Measurements from ENCODE around the gene KLK14.

The KLK14 gene

GRCh38 chr19:51094696-51095279, 12.1 kb upstream of the KLK14 start:
- Histone ChIP-seq H3K36me3 (ENCODE audit: control insufficient read depth, insufficient read depth, low read length, severe bottlenecking) (peaks cover 8% of the 10 kb centered on the region), H3K4me1 (ENCODE audit: control insufficient read depth, insufficient read depth, low read length) (peaks cover 10% of the 10 kb centered on the region), H3K9ac (ENCODE audit: low read length) (no peak overlapping the region), H3K27me3 (replicated peaks; ENCODE audit: control insufficient read depth, insufficient read depth, low read length) (no peaks in the 10 kb centered on the region), H3K9me3 (ENCODE audit: control insufficient read depth, low read length) (no peaks in the 10 kb centered on the region), H3K4me3 (ENCODE audit: low read length) (no peak overlapping the region)
- DNase-seq (ENCODE audit: low read depth), result peak; percentile 51

- peaks cover 8% of the 10 kb centered on the region for H3K36me3 ChIP-seq (ENCODE audit: control insufficient read depth, insufficient read depth, low read length, severe bottlenecking)
- H3K4me3 ChIP-seq (ENCODE audit: low read length), result no peak overlapping the region
- no peak for DNase-seq (ENCODE audit: low read depth)
- H3K4me1 ChIP-seq (ENCODE audit: control insufficient read depth, insufficient read depth, low read length), result peaks cover 5% of the 10 kb centered on the region
- no peaks in the 10 kb centered on the region for H3K27me3 ChIP-seq (replicated peaks; ENCODE audit: control insufficient read depth, insufficient read depth, low read length)
- H3K9ac ChIP-seq (ENCODE audit: low read length), result no peak overlapping the region
- H3K9me3 ChIP-seq (ENCODE audit: control insufficient read depth, low read length), result no peaks in the 10 kb centered on the region
Measured at GRCh38 chr19:51093510-51094345, 11.0 kb upstream of the KLK14 start.

- peaks cover 5% of the 10 kb centered on the region for H3K36me3 ChIP-seq (ENCODE audit: control insufficient read depth, insufficient read depth, low read length, severe bottlenecking)
- no peaks in the 10 kb centered on the region for H3K9me3 ChIP-seq (ENCODE audit: control insufficient read depth, low read length)
- DNase-seq (ENCODE audit: low read depth), result no peak
- no peak overlapping the region for H3K4me3 ChIP-seq (ENCODE audit: low read length)
- H3K9ac ChIP-seq (ENCODE audit: low read length), result no peak overlapping the region
- no peaks in the 10 kb centered on the region for H3K27me3 ChIP-seq (replicated peaks; ENCODE audit: control insufficient read depth, insufficient read depth, low read length)
- H3K4me1 ChIP-seq (ENCODE audit: control insufficient read depth, insufficient read depth, low read length), result peaks cover 5% of the 10 kb centered on the region
Measured at GRCh38 chr19:51093101-51093500, 10.4 kb upstream of the KLK14 start.

GRCh38 chr19:51091895-51092873, 9.5 kb upstream of the KLK14 start:
- no peak for DNase-seq (ENCODE audit: low read depth)
- Histone ChIP-seq H3K36me3 (ENCODE audit: control insufficient read depth, insufficient read depth, low read length, severe bottlenecking) (no peaks in the 10 kb centered on the region), H3K4me1 (ENCODE audit: control insufficient read depth, insufficient read depth, low read length) (peaks cover 4% of the 10 kb centered on the region), H3K9ac (ENCODE audit: low read length) (no peak overlapping the region), H3K4me3 (ENCODE audit: low read length) (no peak overlapping the region), H3K9me3 (ENCODE audit: control insufficient read depth, low read length) (no peaks in the 10 kb centered on the region), H3K27me3 (replicated peaks; ENCODE audit: control insufficient read depth, insufficient read depth, low read length) (no peaks in the 10 kb centered on the region)

GRCh38 chr19:51091126-51091525, 8.4 kb upstream of the KLK14 start:
- no peaks in the 10 kb centered on the region for H3K27me3 ChIP-seq (replicated peaks; ENCODE audit: control insufficient read depth, insufficient read depth, low read length)
- H3K4me3 ChIP-seq (ENCODE audit: low read length), result no peak overlapping the region
- no peak overlapping the region for H3K9ac ChIP-seq (ENCODE audit: low read length)
- no peak for DNase-seq (ENCODE audit: low read depth)
- H3K4me1 ChIP-seq (ENCODE audit: control insufficient read depth, insufficient read depth, low read length), result peaks cover 3% of the 10 kb centered on the region
- no peaks in the 10 kb centered on the region for H3K9me3 ChIP-seq (ENCODE audit: control insufficient read depth, low read length)
- no peaks in the 10 kb centered on the region for H3K36me3 ChIP-seq (ENCODE audit: control insufficient read depth, insufficient read depth, low read length, severe bottlenecking)

GRCh38 chr19:51090471-51090870, 7.8 kb upstream of the KLK14 start:
- no peak for DNase-seq (ENCODE audit: low read depth)

GRCh38 chr19:51089786-51090185, 7.1 kb upstream of the KLK14 start:
- no peak for DNase-seq (ENCODE audit: low read depth)
- H3K4me1 ChIP-seq (ENCODE audit: control insufficient read depth, insufficient read depth, low read length), result peaks cover 3% of the 10 kb centered on the region
- no peaks in the 10 kb centered on the region for H3K36me3 ChIP-seq (ENCODE audit: control insufficient read depth, insufficient read depth, low read length, severe bottlenecking)
- no peaks in the 10 kb centered on the region for H3K27me3 ChIP-seq (replicated peaks; ENCODE audit: control insufficient read depth, insufficient read depth, low read length)
- no peak overlapping the region for H3K4me3 ChIP-seq (ENCODE audit: low read length)
- H3K9me3 ChIP-seq (ENCODE audit: control insufficient read depth, low read length), result no peaks in the 10 kb centered on the region
- H3K9ac ChIP-seq (ENCODE audit: low read length), result no peak overlapping the region

More at GRCh38 chr19:51090471-51090870, 7.8 kb upstream of the KLK14 start:
- Histone ChIP-seq H3K4me3 (ENCODE audit: low read length) (no peak overlapping the region), H3K4me1 (ENCODE audit: control insufficient read depth, insufficient read depth, low read length) (peaks cover 3% of the 10 kb centered on the region), H3K36me3 (ENCODE audit: control insufficient read depth, insufficient read depth, low read length, severe bottlenecking) (no peaks in the 10 kb centered on the region), H3K9ac (ENCODE audit: low read length) (no peak overlapping the region), H3K27me3 (replicated peaks; ENCODE audit: control insufficient read depth, insufficient read depth, low read length) (no peaks in the 10 kb centered on the region), H3K9me3 (ENCODE audit: control insufficient read depth, low read length) (no peaks in the 10 kb centered on the region)

- no peak for DNase-seq (ENCODE audit: low read depth)
- H3K9me3 ChIP-seq (ENCODE audit: control insufficient read depth, low read length), result no peaks in the 10 kb centered on the region
- no peaks in the 10 kb centered on the region for H3K36me3 ChIP-seq (ENCODE audit: control insufficient read depth, insufficient read depth, low read length, severe bottlenecking)
- peaks cover 26% of the 10 kb centered on the region for H3K27me3 ChIP-seq (replicated peaks; ENCODE audit: control insufficient read depth, insufficient read depth, low read length)
- H3K4me1 ChIP-seq (ENCODE audit: control insufficient read depth, insufficient read depth, low read length), result no peaks in the 10 kb centered on the region
- H3K4me3 ChIP-seq (ENCODE audit: low read length), result no peak overlapping the region
- H3K9ac ChIP-seq (ENCODE audit: low read length), result no peak overlapping the region
Measured at GRCh38 chr19:51086153-51086850, 3.6 kb upstream of the KLK14 start.

- Histone ChIP-seq H3K9me3 (ENCODE audit: control insufficient read depth, low read length) (no peaks in the 10 kb centered on the region), H3K4me1 (ENCODE audit: control insufficient read depth, insufficient read depth, low read length) (no peaks in the 10 kb centered on the region), H3K36me3 (ENCODE audit: control insufficient read depth, insufficient read depth, low read length, severe bottlenecking) (no peaks in the 10 kb centered on the region), H3K9ac (ENCODE audit: low read length) (no peak overlapping the region), H3K4me3 (ENCODE audit: low read length) (no peak overlapping the region), H3K27me3 (replicated peaks; ENCODE audit: control insufficient read depth, insufficient read depth, low read length) (peaks cover 28% of the 10 kb centered on the region)
- no peak for DNase-seq (ENCODE audit: low read depth)
Measured at GRCh38 chr19:51084505-51084904, 1.8 kb upstream of the KLK14 start.

GRCh38 chr19:51083783-51084182, 1.1 kb upstream of the KLK14 start:
- H3K9me3 ChIP-seq (ENCODE audit: control insufficient read depth, low read length), result no peaks in the 10 kb centered on the region
- DNase-seq (ENCODE audit: low read depth), result no peak
- peaks cover 28% of the 10 kb centered on the region for H3K27me3 ChIP-seq (replicated peaks; ENCODE audit: control insufficient read depth, insufficient read depth, low read length)
- no peak overlapping the region for H3K4me3 ChIP-seq (ENCODE audit: low read length)
- no peaks in the 10 kb centered on the region for H3K36me3 ChIP-seq (ENCODE audit: control insufficient read depth, insufficient read depth, low read length, severe bottlenecking)
- no peaks in the 10 kb centered on the region for H3K4me1 ChIP-seq (ENCODE audit: control insufficient read depth, insufficient read depth, low read length)
- no peak overlapping the region for H3K9ac ChIP-seq (ENCODE audit: low read length)
